SU-DHL-6 (cell line): ENCODE measurements around the gene LECT2.

Source experiments
- H2AFZ ChIP-seq: fragments of 200-600 bp; sonication (generic); 2 replicates; pipeline ENCODE4 v1.6.1; 2014; ENCODE audit warnings: low read depth, mild to moderate bottlenecking, moderate library complexity, mixed read lengths, antibody characterized with exemption, low read length; ENCODE audit not compliant: severe bottlenecking
- H3F3A ChIP-seq: fragments of 200-600 bp; shearing (Covaris generic); 2 replicates; pipeline ENCODE4 v1.6.0; 2016; ENCODE audit warnings: antibody characterized with exemption, mild to moderate bottlenecking; ENCODE audit not compliant: insufficient read depth
- H3K27ac ChIP-seq: fragments of 200-600 bp; sonication (generic); 2 replicates; pipeline ENCODE4 v1.5.1; 2016; ENCODE audit warnings: low read depth, mild to moderate bottlenecking, low read length, moderate library complexity, mixed read lengths
- H3K27me3 ChIP-seq: fragments of 200-600 bp; sonication (generic), shearing (Covaris generic); 2 replicates; pipeline ENCODE4 v1.6.0; 2014; ENCODE audit warnings: mild to moderate bottlenecking, low read length
- H3K36me3 ChIP-seq: fragments of 200-600 bp; sonication (generic); 2 replicates; pipeline ENCODE4 v1.6.1; 2014; ENCODE audit warnings: mild to moderate bottlenecking, low read length, mixed read lengths
- H3K4me2 ChIP-seq: fragments of 300-600, 200-600 bp; shearing (Covaris generic), sonication (generic); 2 replicates; pipeline ENCODE4 v1.6.0; 2014; ENCODE audit warnings: low read length, low read depth, mild to moderate bottlenecking; ENCODE audit not compliant: poor library complexity, severe bottlenecking
- H3K4me3 ChIP-seq: fragments of 200-600 bp; sonication (generic); 2 replicates; pipeline ENCODE4 v1.5.1; 2014; ENCODE audit warnings: antibody characterized with exemption, low read length, mild to moderate bottlenecking, mixed read lengths; ENCODE audit not compliant: insufficient read depth, poor library complexity, severe bottlenecking
- H3K79me2 ChIP-seq: fragments of 200-600 bp; sonication (generic); 2 replicates; pipeline ENCODE4 v1.6.1; 2014; ENCODE audit warnings: mild to moderate bottlenecking, low read length, moderate library complexity; ENCODE audit not compliant: insufficient read depth
- H3K9ac ChIP-seq: fragments of 200-600 bp; sonication (generic); 2 replicates; pipeline ENCODE4 v1.7.0; 2014; ENCODE audit warnings: mild to moderate bottlenecking, low read length
- H3K9me2 ChIP-seq: fragments of 200-600 bp; sonication (generic); replicated peaks from 2 replicates; pipeline ENCODE4 v1.6.1; 2014; ENCODE audit warnings: low read length; ENCODE audit not compliant: insufficient read depth
- H3K9me3 ChIP-seq: fragments of 200-600 bp; sonication (generic); 2 replicates; pipeline ENCODE4 v1.6.1; 2014; ENCODE audit warnings: low read length, mixed read lengths; ENCODE audit not compliant: insufficient read depth
- H4K20me1 ChIP-seq: fragments of 200-600 bp; sonication (generic); 2 replicates; pipeline ENCODE4 v1.6.1; 2014; ENCODE audit warnings: low read depth, mild to moderate bottlenecking, antibody characterized with exemption, low read length, moderate library complexity, mixed read lengths
- CTCF ChIP-seq: fragments of 200-600 bp; sonication (generic); IDR thresholded peaks from one replicate; pipeline ENCODE4 v1.5.1; 2017; ENCODE audit warnings: antibody characterized with exemption, mild to moderate bottlenecking, low read length, moderate library complexity; ENCODE audit not compliant: insufficient read depth, poor library complexity, severe bottlenecking
- EZH2phosphoT487 ChIP-seq: fragments of 200-600 bp; sonication (generic), shearing (Covaris generic); conservative IDR thresholded peaks from 2 replicates; pipeline ENCODE4 v1.6.1; 2018; ENCODE audit warnings: mild to moderate bottlenecking, antibody characterized with exemption, low read length, moderate library complexity, mixed read lengths

The LECT2 gene

GRCh38 chr5:135944564-135944963, 10.2 kb downstream of the LECT2 start:
- no peaks in the 10 kb centered on the region for H3K27me3 ChIP-seq
- no peak overlapping the region for H3K27ac ChIP-seq
- H3K9me3 ChIP-seq: no peaks in the 10 kb centered on the region
- no peak overlapping the region for H3K4me3 ChIP-seq
- no peaks in the 10 kb centered on the region for H3K36me3 ChIP-seq
- TF ChIP-seq EZH2phosphoT487 (no peak), CTCF (no peak)
- no peak overlapping the region for H3K9ac ChIP-seq
- no peaks in the 10 kb centered on the region for H3K9me2 ChIP-seq
- H3K4me2 ChIP-seq: no peak overlapping the region
- H2AFZ ChIP-seq: no peak overlapping the region
- H3F3A ChIP-seq: no peaks in the 10 kb centered on the region; the same call in 1 of the 2 replicates
- no peaks in the 10 kb centered on the region for H3K79me2 ChIP-seq
- no peaks in the 10 kb centered on the region for H4K20me1 ChIP-seq

GRCh38 chr5:135942202-135942771, 12.5 kb downstream of the LECT2 start:
- no peaks in the 10 kb centered on the region for H3K9me2 ChIP-seq
- no peaks in the 10 kb centered on the region for H3K79me2 ChIP-seq
- no peak overlapping the region for H2AFZ ChIP-seq
- no peak overlapping the region for H3K4me3 ChIP-seq
- H3K36me3 ChIP-seq: no peaks in the 10 kb centered on the region
- no peaks in the 10 kb centered on the region; the same call in 1 of the 2 replicates for H3F3A ChIP-seq
- no peak overlapping the region for H3K9ac ChIP-seq
- no peaks in the 10 kb centered on the region for H3K9me3 ChIP-seq
- TF ChIP-seq CTCF (no peak), EZH2phosphoT487 (no peak)
- no peaks in the 10 kb centered on the region for H3K27me3 ChIP-seq
- H3K27ac ChIP-seq: no peak overlapping the region
- H3K4me2 ChIP-seq: no peak overlapping the region
- H4K20me1 ChIP-seq: no peaks in the 10 kb centered on the region

- no peaks in the 10 kb centered on the region for H3K27me3 ChIP-seq
- no peak for TF ChIP-seq CTCF
- no peak for TF ChIP-seq EZH2phosphoT487
- no peak overlapping the region for H3K4me2 ChIP-seq
- no peak overlapping the region for H3K9ac ChIP-seq
- no peak overlapping the region for H2AFZ ChIP-seq
- H3F3A ChIP-seq: no peaks in the 10 kb centered on the region; the same call in 1 of the 2 replicates
- H3K9me2 ChIP-seq: no peaks in the 10 kb centered on the region
- no peak overlapping the region for H3K27ac ChIP-seq
- no peaks in the 10 kb centered on the region for H3K9me3 ChIP-seq
- H3K36me3 ChIP-seq: no peaks in the 10 kb centered on the region
- no peaks in the 10 kb centered on the region for H4K20me1 ChIP-seq
- H3K79me2 ChIP-seq: no peaks in the 10 kb centered on the region
- no peak overlapping the region for H3K4me3 ChIP-seq
These were observed 13.1 kb downstream of the LECT2 start for GRCh38 chr5:135941711-135942110.
